GM18519 (cell line): ENCODE measurements around the gene TTLL9.
A peak's percentile ranks its signal among the peaks of the same experiment; 100 is the strongest.
"Not testable (repeated sequence)": the region's sequence is repeated elsewhere in the genome, so short reads cannot be mapped to it uniquely, and the experiment has no call there.

Experiments
- ATAC-seq: cut with Tn5 transposase; IDR thresholded peaks from one replicate; pipeline ENCODE4 v1.9.1; 2021; ENCODE audit warnings: mild to moderate bottlenecking, moderate library complexity; ENCODE audit not compliant: unreplicated experiment, low FRiP score

TTLL9 gene

GRCh38 chr20:31914170-31914569 lies 43.7 kb downstream of the TTLL9 start:
- no peak for ATAC-seq

- ATAC-seq, result no peak
Measured at GRCh38 chr20:31915491-31916280, 45.3 kb downstream of the TTLL9 start.

- no peak for ATAC-seq
Measured at GRCh38 chr20:31916708-31917107, 46.3 kb downstream of the TTLL9 start.

DNA sequence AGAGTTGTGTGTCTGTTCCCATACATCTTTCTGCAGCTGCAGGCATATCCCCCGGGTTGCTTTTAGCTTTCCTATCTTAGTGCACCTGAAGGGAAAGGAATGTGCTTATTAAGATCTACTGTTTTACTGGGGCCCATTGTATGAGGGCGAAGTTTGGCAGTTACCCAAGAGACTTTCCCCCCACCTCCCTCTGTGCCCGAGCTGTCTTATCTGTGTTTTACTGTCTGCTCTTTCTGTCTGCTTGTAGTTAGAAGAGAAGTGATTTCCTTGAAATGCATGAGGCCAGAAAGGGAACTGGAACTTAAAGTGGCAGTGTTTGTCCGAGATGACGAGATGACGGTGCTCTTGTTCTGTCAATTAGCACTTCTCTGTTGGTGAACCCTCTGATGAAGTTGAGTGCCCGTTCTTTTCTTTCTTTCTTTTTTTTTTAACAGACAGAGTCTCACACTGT lies 47.6 kb downstream of the TTLL9 start:
- ATAC-seq, result not testable (repeated sequence)

GRCh38 chr20:31918466-31919105 lies 48.2 kb downstream of the TTLL9 start:
- no peak for ATAC-seq

GRCh38 chr20:31919410-31920155 lies 49.1 kb downstream of the TTLL9 start:
- no peak for ATAC-seq

DNA sequence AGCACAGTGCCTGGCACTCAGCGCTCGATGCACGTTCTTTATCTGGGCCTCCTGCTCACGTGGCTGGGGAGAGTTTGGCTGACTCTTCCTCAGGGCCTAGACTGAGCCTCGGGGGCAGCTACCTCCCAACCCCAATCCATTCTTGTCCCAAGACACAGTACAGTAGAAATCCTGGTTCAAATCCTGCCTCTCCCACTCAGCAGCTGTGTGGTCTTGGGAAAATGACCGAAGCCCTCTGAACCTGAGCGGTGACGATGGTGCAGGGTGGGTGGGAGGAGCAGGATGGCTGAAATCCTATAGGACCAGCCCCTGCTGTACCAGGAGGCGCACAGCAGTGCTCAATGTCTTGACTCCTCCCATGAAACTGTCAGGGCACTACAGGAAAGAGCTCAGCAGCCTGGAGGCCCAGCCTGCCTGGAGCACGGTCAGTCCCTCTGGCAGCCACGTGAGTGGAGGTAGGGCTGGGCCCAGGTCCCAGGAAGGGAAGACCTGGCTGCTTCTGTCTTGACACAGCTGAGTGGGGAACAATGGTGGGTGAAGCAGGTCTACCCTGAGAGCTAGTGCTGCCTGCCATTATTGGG lies 49.9 kb downstream of the TTLL9 start:
- no peak for ATAC-seq

DNA sequence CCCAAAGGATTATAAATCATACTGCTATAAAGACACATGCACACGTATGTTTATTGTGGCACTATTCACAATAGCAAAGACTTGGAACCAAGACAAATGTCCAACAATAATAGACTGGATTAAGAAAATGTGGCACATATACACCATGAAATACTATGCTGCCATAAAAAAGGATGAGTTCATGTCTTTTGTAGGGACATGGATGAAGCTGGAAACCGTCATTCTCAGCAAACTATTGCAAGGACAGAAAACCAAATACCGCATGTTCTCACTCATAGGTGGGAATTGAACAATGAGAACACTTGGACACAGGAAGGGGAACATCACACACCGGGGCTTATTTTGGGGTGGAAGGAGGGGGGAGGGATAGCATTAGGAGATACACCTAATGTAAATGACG lies 51.0 kb downstream of the TTLL9 start:
- not testable (repeated sequence) for ATAC-seq

GRCh38 chr20:31922181-31922580 lies 51.7 kb downstream of the TTLL9 start:
- no peak for ATAC-seq

DNA sequence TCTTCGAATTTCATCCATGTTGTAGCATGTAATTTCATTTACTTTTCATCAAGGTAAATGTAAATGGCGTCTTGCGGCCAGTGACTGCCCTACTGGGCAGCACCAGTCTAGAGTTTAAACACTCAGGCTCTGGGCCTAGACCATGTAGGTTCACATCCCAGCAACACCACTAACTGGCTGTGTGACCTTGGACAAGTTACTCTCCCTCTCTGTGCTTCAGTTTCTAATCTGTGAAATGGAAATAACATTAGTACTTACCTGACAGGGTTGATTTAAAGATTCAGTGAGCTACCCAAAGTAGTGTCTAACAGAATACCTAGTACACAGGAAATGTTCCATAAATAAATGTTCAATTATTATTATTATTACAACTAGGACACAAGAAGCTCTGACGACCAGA lies 52.2 kb downstream of the TTLL9 start:
- ATAC-seq, result no peak

DNA sequence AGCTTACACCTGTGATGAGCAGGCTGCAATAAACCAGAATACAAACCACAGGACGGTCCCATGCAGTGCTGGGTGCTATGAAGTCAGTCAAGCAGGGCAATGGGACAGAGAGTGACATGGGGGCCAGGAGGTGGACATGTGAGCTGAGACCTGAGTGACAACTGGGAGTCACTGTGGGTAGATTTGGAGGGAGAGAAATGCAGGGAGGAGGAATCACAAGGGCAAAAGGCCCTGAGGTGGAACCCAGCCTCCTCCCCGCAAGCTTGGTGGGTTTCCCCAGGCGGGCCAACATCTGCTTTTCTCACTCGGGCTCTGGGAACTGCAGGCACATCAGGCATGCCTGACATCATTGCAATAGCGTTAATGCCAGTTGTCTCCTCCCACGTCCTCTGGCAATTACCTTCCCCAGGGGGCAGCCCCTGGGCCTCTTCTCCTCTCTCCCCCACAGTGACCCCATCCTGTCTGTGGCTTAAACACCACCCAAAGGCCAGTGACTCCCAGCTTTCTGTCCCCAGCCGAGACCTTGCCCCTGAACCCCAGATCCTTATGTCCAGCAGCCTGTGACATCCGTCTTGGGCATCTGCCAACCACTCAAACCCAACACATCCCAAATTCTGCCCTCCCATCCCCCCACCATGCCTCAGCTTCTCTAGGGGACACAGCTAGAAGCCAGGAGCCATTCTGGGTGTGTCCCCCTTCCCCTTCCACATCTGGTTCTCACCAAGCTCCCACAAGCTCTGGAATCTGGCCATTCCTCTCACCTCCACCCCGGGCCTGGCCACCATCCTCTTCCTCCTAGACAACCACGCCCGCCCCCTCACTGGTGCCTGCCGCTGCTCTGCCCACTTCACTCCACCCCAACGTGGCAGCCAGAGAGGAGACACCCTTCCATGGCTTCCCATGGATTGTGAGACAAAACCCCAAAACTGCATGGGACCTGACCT lies 53.2 kb downstream of the TTLL9 start:
- peak; percentile 54 for ATAC-seq

DNA sequence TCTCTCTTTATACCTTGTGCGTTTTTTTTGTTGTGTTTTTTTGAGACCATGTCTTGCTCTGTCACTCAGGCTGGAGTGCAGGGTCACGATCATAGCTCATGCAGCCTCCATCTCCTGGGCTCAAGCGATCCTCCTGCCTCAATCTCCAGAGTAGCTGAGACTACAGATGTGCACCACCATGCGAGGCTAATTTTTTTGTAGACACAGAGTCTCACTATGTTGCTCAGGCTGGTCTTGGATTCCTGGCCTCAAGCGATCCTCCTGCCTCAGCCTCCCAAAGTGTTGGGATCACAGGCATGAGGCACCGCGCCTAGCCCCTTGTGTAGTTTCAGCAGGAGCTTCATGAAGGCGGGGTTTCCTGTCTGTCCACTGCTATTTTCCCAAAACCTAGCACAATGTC lies 54.1 kb downstream of the TTLL9 start:
- no peak for ATAC-seq

DNA sequence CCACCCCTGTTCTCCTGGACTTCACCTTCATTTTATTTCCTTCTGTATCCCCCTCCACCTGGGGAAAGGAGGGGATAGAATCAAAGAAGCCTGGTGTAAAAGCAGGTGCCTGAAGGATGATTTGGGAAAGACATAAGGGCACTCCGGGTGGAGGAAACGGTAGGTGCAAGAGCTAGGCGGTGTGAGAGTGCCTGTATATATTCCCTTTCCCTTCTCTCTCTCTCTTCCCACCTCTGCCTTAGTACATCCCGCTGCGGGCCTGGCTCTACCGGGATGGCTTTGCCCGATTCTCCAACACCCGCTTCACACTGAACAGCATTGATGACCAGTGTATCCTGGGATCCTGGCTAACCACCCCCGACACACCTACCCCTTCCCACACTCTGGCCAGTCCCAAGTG lies 55.2 kb downstream of the TTLL9 start:
- ATAC-seq, result no peak

DNA sequence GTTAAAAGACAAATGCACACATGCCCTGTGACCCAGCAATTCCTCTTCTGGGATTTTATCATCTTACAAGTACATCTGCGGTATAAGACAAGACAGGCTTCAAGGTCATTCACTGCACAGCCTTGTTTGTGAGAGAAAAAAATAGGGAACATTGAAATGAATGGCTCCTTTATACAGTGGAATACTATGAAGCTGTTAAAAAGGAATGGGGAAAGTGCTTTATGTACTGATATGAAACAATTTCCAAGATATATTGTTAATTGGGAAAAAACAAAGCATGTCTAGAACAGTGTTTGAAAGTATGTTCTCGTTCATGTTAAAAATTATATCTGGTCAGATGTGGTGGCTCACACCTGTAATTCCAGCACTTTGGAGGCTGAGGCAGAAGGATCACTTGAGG lies 56.1 kb downstream of the TTLL9 start:
- no peak for ATAC-seq

DNA sequence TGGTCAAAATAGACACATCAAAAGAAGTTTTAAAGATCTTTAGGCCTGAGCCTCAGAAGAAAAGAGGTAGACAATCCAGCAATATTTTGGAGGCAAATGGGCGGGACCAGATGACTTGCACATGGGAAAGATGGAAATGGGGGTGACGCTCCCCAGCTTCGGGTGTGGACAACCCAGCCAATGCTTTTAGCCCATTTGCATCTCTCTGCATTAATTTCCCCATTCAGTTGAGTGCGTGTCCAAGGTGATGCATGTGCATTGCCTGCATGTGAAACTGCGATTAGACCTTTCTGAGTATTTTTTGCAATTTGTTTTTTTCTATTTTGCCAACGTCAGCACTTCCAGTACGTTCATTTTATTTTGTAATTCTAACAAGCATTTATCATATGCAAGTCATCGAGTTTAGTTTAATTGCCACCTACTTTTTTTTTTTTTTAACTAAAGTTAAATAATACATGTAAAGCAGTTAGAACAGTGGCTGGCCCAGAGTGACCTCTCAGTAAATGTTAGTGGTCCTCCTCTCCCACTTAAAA lies 57.3 kb downstream of the TTLL9 start:
- ATAC-seq, result no peak

- not testable (repeated sequence) for ATAC-seq
Measured at GRCh38 chr20:31929631-31930030, 59.2 kb downstream of the TTLL9 start.

DNA sequence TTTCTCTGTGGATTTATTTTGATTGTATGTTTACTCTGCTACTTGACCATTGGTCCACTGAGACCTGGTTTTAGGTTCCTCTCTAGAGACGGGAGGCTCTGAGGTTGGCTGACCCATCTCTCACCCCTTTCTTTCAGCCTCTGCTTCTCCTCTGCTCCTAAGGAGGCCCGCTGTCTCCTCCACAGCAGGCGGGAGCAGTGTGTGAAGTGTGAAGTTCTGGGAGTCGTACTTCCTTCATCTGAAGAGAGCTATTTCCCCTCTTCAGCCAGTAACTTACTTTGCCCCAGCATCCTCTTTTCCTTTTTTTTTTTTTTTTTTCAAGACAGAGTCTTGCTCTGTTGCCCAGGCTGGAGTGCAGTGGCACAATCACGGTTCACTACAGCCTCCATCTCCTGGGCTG lies 60.3 kb downstream of the TTLL9 start:
- ATAC-seq, result no peak

- no peak for ATAC-seq
Measured at GRCh38 chr20:31933698-31934097, 63.3 kb downstream of the TTLL9 start.

DNA sequence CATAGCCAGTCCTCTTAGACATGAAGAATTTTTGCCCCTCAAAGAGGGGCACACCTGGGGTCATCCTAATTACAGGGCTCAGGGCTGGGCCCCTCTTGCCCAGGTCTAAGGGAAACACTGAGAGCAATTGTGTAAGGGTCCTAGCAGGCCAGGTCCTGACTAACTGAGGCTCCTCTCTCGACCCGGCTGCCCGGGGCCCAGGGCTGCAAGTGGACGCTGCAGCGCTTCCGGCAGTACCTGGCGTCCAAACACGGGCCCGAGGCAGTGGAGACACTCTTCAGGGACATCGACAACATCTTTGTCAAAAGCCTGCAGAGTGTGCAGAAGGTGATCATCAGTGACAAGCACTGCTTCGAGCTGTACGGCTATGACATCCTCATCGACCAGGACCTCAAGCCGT lies 64.1 kb downstream of the TTLL9 start:
- no peak for ATAC-seq
